Uterus (tissue), 4 donors: ENCODE measurements around the gene MEIS2. TPM values are rescaled to one million over a fixed set of nuclear protein-coding genes. Genes with fewer than 3 reads are reported as not detected.

Experiments
- DNase-seq, 2 donors: peaks; one replicate each; pipeline ENCODE4 v3.0.0-alpha.2; 2019 to 2020
- H3K27ac ChIP-seq, 2 donors: fragments of 200-600 bp; sonication (generic); 1 replicate in 1 of 2; 2 replicates in 1 of 2; pipeline ENCODE4 v1.5.1; 2016 to 2018
- H3K27me3 ChIP-seq, 2 donors: fragments of 200-600 bp; sonication (generic); one replicate each; pipeline ENCODE4 v1.5.1; 2018 to 2019; ENCODE audit warnings: control low read depth in 1 of 2
- H3K36me3 ChIP-seq, 2 donors: fragments of 200-600 bp; sonication (generic); one replicate each; pipeline ENCODE4 v1.5.1; 2019; ENCODE audit warnings: control low read depth in 1 of 2
- H3K4me1 ChIP-seq, 2 donors: fragments of 200-600 bp; sonication (generic); one replicate each; pipeline ENCODE4 v1.5.1; 2018 to 2019; ENCODE audit warnings: control low read depth in 1 of 2
- H3K4me3 ChIP-seq, 2 donors: fragments of 200-600 bp; sonication (generic); 1 replicate in 1 of 2; 2 replicates in 1 of 2; pipeline ENCODE4 v1.5.1; 2018 to 2019; ENCODE audit warnings: mild to moderate bottlenecking in 1 of 2
- H3K9me3 ChIP-seq, 2 donors: fragments of 200-600 bp; sonication (generic); one replicate each; pipeline ENCODE4 v1.5.1; 2019; ENCODE audit warnings: control low read depth in 1 of 2
- POLR2A ChIP-seq, 2 donors: fragments of 450-650 bp; IDR thresholded peaks; one replicate each; pipeline ENCODE4 v1.6.1; 2016; ENCODE audit warnings: antibody characterized with exemption in 2 of 2, mild to moderate bottlenecking in 1 of 2, moderate library complexity in 1 of 2
- intact Hi-C: fragments of 100-400 bp; cut with DNase I; formaldehyde crosslinking; loops from one replicate; pipeline ENCODE4 v1.15.1; 2023; ENCODE audit warnings: low total_unique reads
- total RNA-seq, 4 donors: library from RNA; depleted of rRNA in 3 of 4; stranded (reverse); fragments of >200 nt in 3 of 4; gene quantifications; one replicate each; pipeline versions ENCODE4 v1.1.0 to v1.2.4, GENCODE V29; 2014 to 2023
- TF ChIP-seq, protein P1 (sequence below), 4 experiments: fragments of 200-600 bp in 2 of 4; fragments of 450-650 bp in 2 of 4; sonication (generic) in 2 of 4; IDR thresholded peaks; one replicate each; pipeline ENCODE4 v1.5.1; 2016 to 2019; ENCODE audit warnings: antibody characterized with exemption in 4 of 4, mild to moderate bottlenecking in 2 of 4, moderate library complexity in 1 of 4
- donor health status: DM: yes; HTN: yes; CAD: no.

Gene MEIS2
- total RNA-seq, 4 donors from 2014 or later = 84.0 to 184 (median 112) TPM

DNA sequence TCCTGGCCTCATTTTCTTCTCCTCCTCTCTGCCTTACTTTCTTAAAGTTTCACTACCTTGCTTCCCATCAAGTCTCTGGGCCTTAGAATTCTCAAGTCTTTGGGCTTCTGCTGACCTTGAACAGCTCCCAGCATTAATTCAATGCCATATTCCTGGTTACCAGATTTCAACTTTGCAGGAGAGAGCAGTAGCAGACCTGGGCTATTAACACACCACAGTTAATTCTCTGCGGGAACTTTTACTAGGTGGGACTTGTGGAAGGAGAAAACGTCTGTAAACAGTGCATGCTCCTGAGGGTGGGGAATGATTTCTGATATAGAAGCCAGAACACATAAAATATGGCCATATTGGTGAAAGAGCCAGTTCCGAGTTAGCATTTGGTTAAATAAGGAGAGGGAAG lies 214.6 kb downstream of the MEIS2 start:
- H3K4me3 ChIP-seq = peak overlapping the region in 1 of 2 donors; percentile 13
- intact Hi-C loops = loop anchor here (5.0 kb wide), 1 partner anchor 212 kb away; no protein-coding TSS in a partner anchor

DNA sequence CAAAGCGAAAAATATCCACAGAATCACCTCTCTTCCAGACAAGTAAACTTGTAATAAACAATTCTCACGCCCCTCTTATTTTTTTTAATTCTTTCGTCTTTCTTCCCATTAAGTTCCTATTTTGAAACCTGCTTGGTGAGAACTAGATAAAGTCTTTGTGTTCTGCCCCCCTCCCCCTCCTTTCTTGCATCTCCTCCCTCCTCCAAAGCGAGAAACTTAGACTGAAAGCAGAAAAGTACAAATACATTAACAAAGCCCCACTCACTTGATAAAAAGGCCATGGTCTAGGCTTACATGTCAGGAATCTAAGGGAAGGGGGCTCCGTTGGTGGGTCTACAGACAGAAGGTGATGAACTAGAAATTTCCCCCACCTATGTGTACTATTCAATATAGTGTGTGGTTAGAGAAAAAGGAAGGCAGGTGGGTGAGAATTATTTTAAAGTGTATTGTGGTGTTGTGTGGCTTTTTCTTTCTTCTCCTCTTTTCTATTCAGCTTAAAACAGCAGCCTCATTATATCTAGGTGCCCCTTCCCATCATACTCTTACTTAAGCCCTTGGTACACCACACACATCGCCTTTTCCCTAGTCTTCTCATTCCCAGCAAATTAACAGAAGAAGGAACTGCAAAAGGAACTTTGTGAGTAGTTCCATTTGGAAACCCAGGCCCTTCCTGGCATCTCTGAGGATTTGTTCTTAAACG lies 215.3 kb downstream of the MEIS2 start:
- Histone ChIP-seq H3K4me3 (no peak overlapping the region), H3K4me1 (no peaks in the 10 kb centered on the region), H3K36me3 (no peaks in the 10 kb centered on the region), H3K27ac (peak overlapping the region; percentile 90 to 93), H3K27me3 (no peaks in the 10 kb centered on the region), H3K9me3 (no peaks in the 10 kb centered on the region)
- intact Hi-C loops = loop anchor here (5.0 kb wide), 1 partner anchor 212 kb away; no protein-coding TSS in a partner anchor
- DNase-seq = no peak
- TF ChIP-seq, protein P1, sequence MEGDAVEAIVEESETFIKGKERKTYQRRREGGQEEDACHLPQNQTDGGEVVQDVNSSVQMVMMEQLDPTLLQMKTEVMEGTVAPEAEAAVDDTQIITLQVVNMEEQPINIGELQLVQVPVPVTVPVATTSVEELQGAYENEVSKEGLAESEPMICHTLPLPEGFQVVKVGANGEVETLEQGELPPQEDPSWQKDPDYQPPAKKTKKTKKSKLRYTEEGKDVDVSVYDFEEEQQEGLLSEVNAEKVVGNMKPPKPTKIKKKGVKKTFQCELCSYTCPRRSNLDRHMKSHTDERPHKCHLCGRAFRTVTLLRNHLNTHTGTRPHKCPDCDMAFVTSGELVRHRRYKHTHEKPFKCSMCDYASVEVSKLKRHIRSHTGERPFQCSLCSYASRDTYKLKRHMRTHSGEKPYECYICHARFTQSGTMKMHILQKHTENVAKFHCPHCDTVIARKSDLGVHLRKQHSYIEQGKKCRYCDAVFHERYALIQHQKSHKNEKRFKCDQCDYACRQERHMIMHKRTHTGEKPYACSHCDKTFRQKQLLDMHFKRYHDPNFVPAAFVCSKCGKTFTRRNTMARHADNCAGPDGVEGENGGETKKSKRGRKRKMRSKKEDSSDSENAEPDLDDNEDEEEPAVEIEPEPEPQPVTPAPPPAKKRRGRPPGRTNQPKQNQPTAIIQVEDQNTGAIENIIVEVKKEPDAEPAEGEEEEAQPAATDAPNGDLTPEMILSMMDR (IDR thresholded peaks at IDR 0.05) = no peak
- no peak for TF ChIP-seq POLR2A (IDR thresholded peaks at IDR 0.05)

More for the DNA sequence above, 214.6 kb downstream of the MEIS2 start:
- H3K4me1 ChIP-seq = no peaks in the 10 kb centered on the region
- no peaks in the 10 kb centered on the region for H3K36me3 ChIP-seq
- no peaks in the 10 kb centered on the region for H3K9me3 ChIP-seq
- H3K27me3 ChIP-seq = no peaks in the 10 kb centered on the region
- TF ChIP-seq POLR2A (IDR thresholded peaks at IDR 0.05) = no peak
- TF ChIP-seq, protein P1 (IDR thresholded peaks at IDR 0.05) = no peak
- DNase-seq = no peak
- peak overlapping the region; percentile 90 to 93 for H3K27ac ChIP-seq

DNA sequence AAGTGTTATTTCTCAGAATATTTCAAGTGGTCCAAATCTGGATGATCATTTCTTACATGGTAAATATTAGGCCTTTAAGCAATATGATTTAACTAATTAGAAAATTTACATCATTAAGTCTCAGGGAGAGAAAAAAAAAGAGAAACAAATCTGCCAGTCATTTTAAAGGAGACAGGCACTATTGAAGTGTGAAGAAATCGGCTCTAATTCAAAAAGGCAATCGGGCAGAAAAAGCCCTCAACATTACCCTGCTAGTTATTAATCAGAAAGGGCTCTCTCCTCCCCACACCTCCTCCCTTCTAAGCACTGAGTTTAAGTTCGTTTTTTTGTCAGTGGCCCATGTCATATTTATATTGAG lies 215.9 kb downstream of the MEIS2 start:
- Histone ChIP-seq H3K27me3 (no peaks in the 10 kb centered on the region), H3K27ac (peak overlapping the region; percentile 90 to 93), H3K9me3 (no peaks in the 10 kb centered on the region), H3K36me3 (no peaks in the 10 kb centered on the region), H3K4me3 (peak overlapping the region in 1 of 2 donors; percentile 34), H3K4me1 (no peaks in the 10 kb centered on the region)
- intact Hi-C loops = no loop called here
- no peak for TF ChIP-seq POLR2A (IDR thresholded peaks at IDR 0.05)
- TF ChIP-seq, protein P1 (IDR thresholded peaks at IDR 0.05) = no peak
- DNase-seq = no peak

DNA sequence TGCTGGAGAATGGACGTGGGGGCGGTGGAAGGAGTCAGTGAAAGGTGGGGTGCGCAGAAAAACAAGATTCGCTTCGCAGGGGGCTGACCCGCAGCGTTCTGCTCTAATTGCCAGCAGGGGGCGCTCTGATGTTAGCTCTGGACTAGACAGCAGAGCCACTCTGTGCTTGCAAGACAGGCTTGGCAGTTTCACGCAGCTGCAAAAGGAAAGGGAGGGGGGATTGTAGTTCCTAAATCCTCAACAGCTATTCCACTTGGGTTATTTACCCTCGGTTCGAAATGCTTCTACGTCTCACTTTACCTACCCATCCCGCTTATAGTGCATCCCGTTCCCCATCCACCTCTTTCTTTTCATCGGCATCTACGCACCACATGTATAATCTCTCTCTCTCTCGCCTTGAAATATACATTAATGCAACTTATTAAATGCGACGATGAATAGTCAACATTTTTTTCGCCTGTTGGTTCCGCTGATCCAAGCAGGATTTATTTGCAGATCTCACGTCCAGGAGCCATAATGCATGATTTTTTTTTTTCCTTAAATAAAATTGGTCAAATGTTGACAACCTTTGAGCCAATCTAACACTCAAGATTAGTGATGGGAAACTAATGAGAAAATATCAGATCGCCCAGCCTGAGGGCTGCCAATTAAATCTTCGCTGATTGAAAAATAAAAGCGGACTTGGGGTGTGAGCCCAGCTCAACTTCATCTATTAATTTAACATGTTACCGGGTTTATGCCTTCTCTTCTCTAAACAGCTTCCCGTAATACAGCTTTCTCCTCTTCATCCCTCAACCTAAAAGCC lies 216.4 kb downstream of the MEIS2 start:
- Histone ChIP-seq H3K4me1 (no peaks in the 10 kb centered on the region), H3K36me3 (no peaks in the 10 kb centered on the region), H3K4me3 (peak overlapping the region; percentile 25 to 34), H3K27me3 (no peaks in the 10 kb centered on the region), H3K27ac (peak overlapping the region; percentile 90 to 93), H3K9me3 (no peaks in the 10 kb centered on the region)
- no peak for TF ChIP-seq POLR2A (IDR thresholded peaks at IDR 0.05)
- TF ChIP-seq, protein P1 (IDR thresholded peaks at IDR 0.05) = peak; percentile 83 to 94 (median 89)
- DNase-seq = peak; percentile 89 to 94
- intact Hi-C loops = no loop called here
